Hepatocyte (in vitro differentiated cells): ENCODE results near the gene ID1. TPM values are rescaled to one million over a fixed set of nuclear protein-coding genes. Genes with fewer than 3 reads are reported as not detected.
A peak's percentile ranks its signal among the peaks of the same experiment; 100 is the strongest.

Source experiments
- DNase-seq: peaks from one replicate; pipeline ENCODE4 v3.0.0-alpha.2; 2016; ENCODE audit warnings: low spot score
- H2AFZ ChIP-seq: fragments of 200-600 bp; sonication (generic); 2 replicates; pipeline ENCODE4 v1.6.0; 2016; ENCODE audit warnings: antibody characterized with exemption, mild to moderate bottlenecking
- H3K27ac ChIP-seq: fragments of 200-600 bp; sonication (generic); 2 replicates; pipeline ENCODE4 v1.5.1; 2016; ENCODE audit warnings: mild to moderate bottlenecking
- H3K27me3 ChIP-seq: fragments of 200-600 bp; sonication (generic); 2 replicates; pipeline ENCODE4 v1.6.1; 2016
- H3K36me3 ChIP-seq: fragments of 200-600 bp; sonication (generic); replicated peaks from 2 replicates; pipeline ENCODE4 v1.5.1; 2016; ENCODE audit warnings: low read depth; ENCODE audit not compliant: insufficient read depth
- H3K4me1 ChIP-seq: fragments of 200-600 bp; sonication (generic); 2 replicates; pipeline ENCODE4 v1.5.1; 2016; ENCODE audit warnings: mild to moderate bottlenecking, moderate library complexity; ENCODE audit not compliant: insufficient read depth
- H3K4me2 ChIP-seq: fragments of 200-600 bp; sonication (generic); 2 replicates; pipeline ENCODE4 v1.6.0; 2016
- H3K4me3 ChIP-seq: fragments of 200-600 bp; sonication (generic); 2 replicates; pipeline ENCODE4 v1.5.1; 2016; ENCODE audit warnings: mild to moderate bottlenecking
- H3K79me2 ChIP-seq: fragments of 200-600 bp; sonication (generic); 2 replicates; pipeline ENCODE4 v1.6.0; 2017; ENCODE audit warnings: mild to moderate bottlenecking
- H3K9me2 ChIP-seq: fragments of 200-600 bp; sonication (generic); replicated peaks from 2 replicates; pipeline ENCODE4 v1.6.0; 2017; ENCODE audit warnings: mild to moderate bottlenecking; ENCODE audit not compliant: insufficient read depth
- H3K9me3 ChIP-seq: fragments of 200-600 bp; sonication (generic); 2 replicates; pipeline ENCODE4 v1.5.1; 2016; ENCODE audit warnings: low read depth, mild to moderate bottlenecking
- H4K20me1 ChIP-seq: fragments of 200-600 bp; sonication (generic); 2 replicates; pipeline ENCODE4 v1.6.0; 2016; ENCODE audit warnings: mild to moderate bottlenecking; ENCODE audit not compliant: insufficient read depth, poor library complexity, severe bottlenecking
- CTCF ChIP-seq: fragments of 200-600 bp; sonication (generic); IDR thresholded peaks from 2 replicates; pipeline ENCODE4 v1.5.1; 2016; ENCODE audit warnings: antibody characterized with exemption, mild to moderate bottlenecking; ENCODE audit not compliant: poor library complexity
- EZH2 ChIP-seq: fragments of 200-600 bp; sonication (generic); IDR thresholded peaks from 2 replicates; pipeline ENCODE4 v1.6.1; 2016; ENCODE audit warnings: antibody characterized with exemption, mild to moderate bottlenecking, borderline replicate concordance
- EZH2phosphoT487 ChIP-seq: fragments of 200-600 bp; sonication (generic); IDR thresholded peaks from one replicate; pipeline ENCODE4 v1.6.1; 2018; ENCODE audit warnings: antibody characterized with exemption, mild to moderate bottlenecking, low read depth, moderate library complexity; ENCODE audit not compliant: unreplicated experiment, severe bottlenecking
- WGBS: methylation state at CpG from one replicate; pipeline ENCODE4 v1.1.6; 2016; ENCODE audit warnings: low lambda C conversion rate; ENCODE audit errors: missing lambda C conversion rate; 5-methylcytosine and 5-hydroxymethylcytosine counted together
- polyA plus RNA-seq: library from polyadenylated mRNA; unstranded; fragments of >200 nt; fragmentation: Nextera tagmentation; extraction: Ambion mirVana; gene quantifications from 2 replicates; pipeline ENCODE4 v1.2.1, GENCODE V29; 2016
- total RNA-seq: library from RNA; depleted of rRNA; stranded (reverse); fragments of >200 nt; gene quantifications from 2 replicates; pipeline ENCODE4 v1.2.3, GENCODE V29; 2014

ID1 gene
- total and polyA plus RNA-seq, 2 experiments from 2014 or later: 310 to 651 TPM

- Histone ChIP-seq H3K79me2 (peaks cover 22% of the 10 kb centered on the region), H3K4me1 (peaks cover 26% of the 10 kb centered on the region), H3K9me3 (no peaks in the 10 kb centered on the region), H3K4me3 (peak overlapping the region; percentile 34), H3K9me2 (no peaks in the 10 kb centered on the region), H4K20me1 (peaks cover 13% of the 10 kb centered on the region), H3K4me2 (peak overlapping the region; percentile 78), H3K36me3 (no peaks in the 10 kb centered on the region), H3K27me3 (no peaks in the 10 kb centered on the region), H2AFZ (no peak overlapping the region), H3K27ac (peak overlapping the region; percentile 97)
- TF ChIP-seq CTCF (no peak), EZH2phosphoT487 (no peak), EZH2 (no peak)
- WGBS: 11% methylated on average over 43 of the region's 43 CpGs
- peak; percentile 100 for DNase-seq
Measured at GRCh38 chr20:31603822-31604566, 1.1 kb upstream of the ID1 start.

GRCh38 chr20:31604567-31605030 is 490 bp upstream of the ID1 start:
- Histone ChIP-seq H3K4me1 (peaks cover 32% of the 10 kb centered on the region), H3K27me3 (no peaks in the 10 kb centered on the region), H3K79me2 (peaks cover 22% of the 10 kb centered on the region)

GRCh38 chr20:31605902-31606803 is 1.1 kb downstream of the ID1 start:
- H3K27ac ChIP-seq: peak overlapping the region; percentile 97
- H3K4me2 ChIP-seq: peak overlapping the region; percentile 76
- no peak overlapping the region for H2AFZ ChIP-seq
- no peaks in the 10 kb centered on the region for H3K9me3 ChIP-seq
- H3K4me3 ChIP-seq: peak overlapping the region; percentile 42
- peaks cover 22% of the 10 kb centered on the region for H3K79me2 ChIP-seq
- DNase-seq: peak; percentile 59
- TF ChIP-seq EZH2phosphoT487: peak; percentile 81
- TF ChIP-seq EZH2: no peak
- 2% methylated on average over 39 of the region's 39 CpGs for WGBS
- no peaks in the 10 kb centered on the region for H3K36me3 ChIP-seq
- no peaks in the 10 kb centered on the region for H3K27me3 ChIP-seq
- peaks cover 45% of the 10 kb centered on the region for H3K4me1 ChIP-seq
- H3K9me2 ChIP-seq: no peaks in the 10 kb centered on the region
- peaks cover 13% of the 10 kb centered on the region for H4K20me1 ChIP-seq

More at GRCh38 chr20:31604567-31605030, 490 bp upstream of the ID1 start:
- no peak for DNase-seq
- no peak for TF ChIP-seq EZH2phosphoT487
- Histone ChIP-seq H3K4me3 (peak overlapping the region; percentile 34), H3K4me2 (peak overlapping the region; percentile 78), H3K9me3 (no peaks in the 10 kb centered on the region), H2AFZ (no peak overlapping the region), H3K27ac (peak overlapping the region; percentile 97), H3K36me3 (no peaks in the 10 kb centered on the region), H4K20me1 (peaks cover 13% of the 10 kb centered on the region), H3K9me2 (no peaks in the 10 kb centered on the region)
- 2% methylated on average over 14 of the region's 14 CpGs for WGBS

GRCh38 chr20:31606804-31607639 is 1.9 kb downstream of the ID1 start:
- Histone ChIP-seq H3K36me3 (no peaks in the 10 kb centered on the region), H3K4me1 (peaks cover 53% of the 10 kb centered on the region), H3K27me3 (no peaks in the 10 kb centered on the region), H3K4me2 (peak overlapping the region; percentile 76), H4K20me1 (peaks cover 13% of the 10 kb centered on the region), H3K9me2 (no peaks in the 10 kb centered on the region), H3K9me3 (no peaks in the 10 kb centered on the region), H3K79me2 (peaks cover 22% of the 10 kb centered on the region), H3K27ac (peak overlapping the region; percentile 97), H2AFZ (no peak overlapping the region), H3K4me3 (peak overlapping the region; percentile 42)
- 8% methylated on average over 8 of the region's 8 CpGs for WGBS
- no peak for TF ChIP-seq EZH2
- TF ChIP-seq CTCF: no peak
- no peak for TF ChIP-seq EZH2phosphoT487
- DNase-seq: peak; percentile 90
